ENCODE measurements around the gene SCIMP. TPM values are rescaled to one million over a fixed set of nuclear protein-coding genes. Genes with fewer than 3 reads are reported as not detected.
A peak's percentile ranks its signal among the peaks of the same experiment; 100 is the strongest.

The SCIMP gene
- total RNA-seq, 6 experiments from 2014 or later, result 1.0 to 9.9 (median 3.2) TPM

GRCh38 chr17:5210091-5210490 lies 24.6 kb downstream of the SCIMP start:
- H3K27me3 ChIP-seq, result no peaks in the 10 kb centered on the region
- H3K36me3 ChIP-seq, result peaks cover 0 to 3% (median under 1%) of the 10 kb centered on the region in 4 donors
- 73% methylated on average over 2 of the region's 5 CpGs for WGBS (ENCODE audit: insufficient coverage, low coverage, low lambda C conversion rate, missing lambda C conversion rate)
- DNase-seq, result peak in 1 of 3 donors; percentile 30
- no peaks in the 10 kb centered on the region for H3K4me1 ChIP-seq
- no peak for ATAC-seq
- H3K4me3 ChIP-seq, result no peak overlapping the region
- H3K27ac ChIP-seq, result no peak overlapping the region
- no peak for TF ChIP-seq POLR2A (IDR thresholded peaks at IDR 0.05)
- intact Hi-C loops (cut with DNase I), result no loop called here
- H3K9me3 ChIP-seq, result no peaks in the 10 kb centered on the region

DNA sequence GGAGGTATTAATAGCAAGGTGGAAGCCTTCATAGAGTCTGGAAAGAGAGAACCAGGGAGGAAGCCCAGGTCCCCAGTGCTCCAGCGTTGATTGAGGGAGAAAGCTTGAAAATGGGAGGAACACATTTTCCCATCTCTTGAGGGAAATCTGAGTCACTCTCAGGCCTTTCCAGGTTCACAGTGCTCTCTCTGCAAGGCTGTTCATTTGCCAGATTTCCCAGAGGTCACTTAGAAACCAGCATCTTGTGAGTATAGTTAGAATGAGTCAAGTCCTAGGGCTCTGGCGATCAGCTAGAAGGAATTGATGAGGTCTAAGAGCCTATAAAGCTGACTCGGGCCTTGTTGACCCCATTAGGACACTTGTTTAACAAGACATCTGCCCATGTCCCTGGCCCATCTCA lies 25.3 kb downstream of the SCIMP start:
- TF ChIP-seq, protein P1, sequence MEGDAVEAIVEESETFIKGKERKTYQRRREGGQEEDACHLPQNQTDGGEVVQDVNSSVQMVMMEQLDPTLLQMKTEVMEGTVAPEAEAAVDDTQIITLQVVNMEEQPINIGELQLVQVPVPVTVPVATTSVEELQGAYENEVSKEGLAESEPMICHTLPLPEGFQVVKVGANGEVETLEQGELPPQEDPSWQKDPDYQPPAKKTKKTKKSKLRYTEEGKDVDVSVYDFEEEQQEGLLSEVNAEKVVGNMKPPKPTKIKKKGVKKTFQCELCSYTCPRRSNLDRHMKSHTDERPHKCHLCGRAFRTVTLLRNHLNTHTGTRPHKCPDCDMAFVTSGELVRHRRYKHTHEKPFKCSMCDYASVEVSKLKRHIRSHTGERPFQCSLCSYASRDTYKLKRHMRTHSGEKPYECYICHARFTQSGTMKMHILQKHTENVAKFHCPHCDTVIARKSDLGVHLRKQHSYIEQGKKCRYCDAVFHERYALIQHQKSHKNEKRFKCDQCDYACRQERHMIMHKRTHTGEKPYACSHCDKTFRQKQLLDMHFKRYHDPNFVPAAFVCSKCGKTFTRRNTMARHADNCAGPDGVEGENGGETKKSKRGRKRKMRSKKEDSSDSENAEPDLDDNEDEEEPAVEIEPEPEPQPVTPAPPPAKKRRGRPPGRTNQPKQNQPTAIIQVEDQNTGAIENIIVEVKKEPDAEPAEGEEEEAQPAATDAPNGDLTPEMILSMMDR (IDR thresholded peaks at IDR 0.05), result no peak
- no peak for TF ChIP-seq POLR2A (IDR thresholded peaks at IDR 0.05)
- intact Hi-C loops (cut with DNase I), result no loop called here
- Histone ChIP-seq H3K9me3 (no peaks in the 10 kb centered on the region), H3K27me3 (no peaks in the 10 kb centered on the region), H3K4me3 (no peak overlapping the region), H3K36me3 (peaks cover 0 to 3% (median 0%) of the 10 kb centered on the region in 4 donors), H3K27ac (no peak overlapping the region), H3K4me1 (no peaks in the 10 kb centered on the region)
- ATAC-seq, result no peak
- peak in 1 of 3 donors; percentile 25 for DNase-seq
- WGBS (ENCODE audit: insufficient coverage, low coverage, low lambda C conversion rate, missing lambda C conversion rate), result 84% methylated on average over 2 of the region's 3 CpGs

- ATAC-seq (no peak), DNase-seq (no peak)
- Histone ChIP-seq H3K36me3 (no peaks in the 10 kb centered on the region), H3K4me1 (no peaks in the 10 kb centered on the region), H3K27ac (no peak overlapping the region), H3K9me3 (no peaks in the 10 kb centered on the region), H3K27me3 (no peaks in the 10 kb centered on the region), H3K4me3 (no peak overlapping the region)
- TF ChIP-seq, protein P1 (IDR thresholded peaks at IDR 0.05), result no peak
- no peak for TF ChIP-seq POLR2A (IDR thresholded peaks at IDR 0.05)
- intact Hi-C loops (cut with DNase I), result no loop called here
- WGBS (ENCODE audit: insufficient coverage, low coverage, low lambda C conversion rate, missing lambda C conversion rate), result 100% methylated on average over 1 of the region's 1 CpG
Observed at GRCh38 chr17:5203908-5204294, 30.8 kb downstream of the SCIMP start.

DNA sequence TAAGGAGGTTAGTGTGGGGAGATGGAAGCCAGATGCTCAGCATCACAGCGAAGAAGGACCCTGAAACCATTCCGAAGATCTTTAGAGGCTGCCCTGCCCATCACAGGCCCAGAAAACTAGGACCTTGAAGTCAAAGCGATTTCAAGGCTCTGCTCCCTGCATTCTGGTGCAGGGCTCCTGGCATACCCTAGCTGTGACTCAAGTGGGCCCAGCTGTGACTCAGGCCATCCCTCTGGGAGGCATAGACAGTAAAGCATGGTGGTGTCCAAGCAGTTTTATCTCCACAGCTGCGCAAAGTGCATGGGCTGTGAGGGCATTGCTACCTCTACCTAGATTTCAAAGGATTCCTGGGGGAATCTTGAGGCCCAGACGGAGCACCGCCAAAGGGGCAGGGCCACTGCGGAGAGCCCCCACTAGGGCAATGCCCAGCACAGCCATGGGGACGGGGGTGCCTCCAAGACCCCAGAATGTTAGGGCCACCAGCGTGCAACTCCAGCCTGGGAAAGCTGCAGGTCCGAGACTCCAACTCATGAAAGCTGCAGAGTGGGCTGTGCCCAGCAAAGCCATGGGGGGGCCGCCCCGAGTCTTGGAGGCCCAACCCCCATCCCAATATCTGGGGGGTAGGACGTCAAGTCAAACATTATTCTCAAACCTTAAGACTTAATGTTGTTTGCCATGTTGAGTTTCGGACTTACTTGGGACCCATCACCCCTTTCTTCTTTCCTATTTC lies 31.3 kb downstream of the SCIMP start:
- intact Hi-C loops (cut with DNase I), result no loop called here
- Histone ChIP-seq H3K4me3 (no peak overlapping the region), H3K27me3 (no peaks in the 10 kb centered on the region), H3K27ac (no peak overlapping the region), H3K9me3 (no peaks in the 10 kb centered on the region), H3K4me1 (no peaks in the 10 kb centered on the region), H3K36me3 (no peaks in the 10 kb centered on the region)
- ATAC-seq, result no peak
- DNase-seq, result no peak
- no peak for TF ChIP-seq POLR2A (IDR thresholded peaks at IDR 0.05)
- TF ChIP-seq, protein P1 (IDR thresholded peaks at IDR 0.05), result no peak
- WGBS (ENCODE audit: insufficient coverage, low coverage, low lambda C conversion rate, missing lambda C conversion rate), result 83% methylated on average over 4 of the region's 14 CpGs

- no peak overlapping the region for H3K4me3 ChIP-seq
- H3K4me1 ChIP-seq, result no peaks in the 10 kb centered on the region
- H3K27ac ChIP-seq, result no peak overlapping the region
- TF ChIP-seq POLR2A (IDR thresholded peaks at IDR 0.05), result no peak
- TF ChIP-seq, protein P1 (IDR thresholded peaks at IDR 0.05), result no peak
- DNase-seq, result no peak
- WGBS (ENCODE audit: insufficient coverage, low coverage, low lambda C conversion rate, missing lambda C conversion rate), result 90% methylated on average over 8 of the region's 8 CpGs
- no peak for ATAC-seq
- intact Hi-C loops (cut with DNase I), result no loop called here
- H3K36me3 ChIP-seq, result no peaks in the 10 kb centered on the region
- no peaks in the 10 kb centered on the region for H3K9me3 ChIP-seq
- H3K27me3 ChIP-seq, result no peaks in the 10 kb centered on the region
Observed at GRCh38 chr17:5201011-5201410, 33.6 kb downstream of the SCIMP start.

Measured in right lobe of liver (tissue), 6 donors.